DND-41 (cell line): Measurements from ENCODE around the gene TBC1D22A.
A peak's percentile ranks its signal among the peaks of the same experiment; 100 is the strongest.

ENCODE experiments used
- ATAC-seq: fragments of 200-7000 bp; cut with Tn5 transposase; 3 replicates; pipeline ENCODE4 v1.9.1; 2021; ENCODE audit warnings: low read depth; ENCODE audit not compliant: insufficient read depth
- DNase-seq: peaks from one replicate; pipeline ENCODE4 v3.0.0-alpha.2; 2020
- H2AFZ ChIP-seq: 2 replicates; pipeline ENCODE4 v1.6.0; 2012; ENCODE audit warnings: low read depth, low read length
- H3K27ac ChIP-seq: 2 replicates; pipeline ENCODE4 v1.5.1; 2012; ENCODE audit warnings: low read length, inconsistent platforms
- H3K27me3 ChIP-seq: fragments of 200-600 bp; sonication (generic); 2 replicates; pipeline ENCODE4 v1.6.0; 2012; ENCODE audit warnings: low read length, mild to moderate bottlenecking, inconsistent platforms; ENCODE audit not compliant: insufficient read depth, poor library complexity
- H3K36me3 ChIP-seq: 2 replicates; pipeline ENCODE4 v1.5.1; 2012; ENCODE audit warnings: low read length, inconsistent platforms; ENCODE audit not compliant: insufficient read depth
- H3K4me1 ChIP-seq: 2 replicates; pipeline ENCODE4 v1.5.1; 2012; ENCODE audit warnings: mild to moderate bottlenecking, low read length; ENCODE audit not compliant: insufficient read depth
- H3K4me2 ChIP-seq: 2 replicates; pipeline ENCODE4 v1.6.0; 2012; ENCODE audit warnings: mild to moderate bottlenecking, moderate library complexity, low read length, inconsistent platforms; ENCODE audit not compliant: insufficient read depth
- H3K4me3 ChIP-seq, 2 experiments: fragments of 200-600 bp in 1 of 2; shearing (Covaris generic) in 1 of 2; 2 replicates each; pipeline ENCODE4 v1.5.1; 2012 to 2016; ENCODE audit warnings: inconsistent platforms in 2 of 2, low read length in 2 of 2, mild to moderate bottlenecking in 2 of 2, low read depth in 1 of 2, moderate library complexity in 1 of 2
- H3K79me2 ChIP-seq: 2 replicates; pipeline ENCODE4 v1.6.0; 2012; ENCODE audit warnings: low read length, inconsistent platforms; ENCODE audit not compliant: insufficient read depth
- H3K9ac ChIP-seq: 2 replicates; pipeline ENCODE4 v1.6.0; 2012; ENCODE audit warnings: low read depth, mild to moderate bottlenecking, inconsistent platforms, low read length, moderate library complexity
- H3K9me3 ChIP-seq: 2 replicates; pipeline ENCODE4 v1.5.1; 2012; ENCODE audit warnings: low read length, moderate library complexity, mild to moderate bottlenecking, inconsistent platforms; ENCODE audit not compliant: insufficient read depth, severe bottlenecking
- H4K20me1 ChIP-seq: 2 replicates; pipeline ENCODE4 v1.6.0; 2012; ENCODE audit warnings: low read length; ENCODE audit not compliant: insufficient read depth
- CTCF ChIP-seq: IDR thresholded peaks from 2 replicates; pipeline ENCODE4 v1.5.1; 2012; ENCODE audit warnings: borderline replicate concordance, low read length, moderate library complexity, mild to moderate bottlenecking; ENCODE audit not compliant: poor library complexity, severe bottlenecking; ENCODE audit errors: extremely low read depth
- EZH2 ChIP-seq: IDR thresholded peaks from 3 replicates; pipeline ENCODE4 v1.6.1; 2012; ENCODE audit warnings: borderline replicate concordance, low read depth, mild to moderate bottlenecking, moderate library complexity, low read length, inconsistent platforms; ENCODE audit not compliant: severe bottlenecking

TBC1D22A gene

GRCh38 chr22:47129902-47130635 lies 367.6 kb downstream of the TBC1D22A start:
- Histone ChIP-seq H2AFZ (no peak overlapping the region), H3K27me3 (no peaks in the 10 kb centered on the region), H3K4me3 (no peak overlapping the region), H3K9me3 (no peaks in the 10 kb centered on the region), H3K36me3 (no peaks in the 10 kb centered on the region), H3K27ac (no peak overlapping the region), H4K20me1 (peaks cover 9% of the 10 kb centered on the region; the same call in 1 of the 2 replicates), H3K4me1 (no peaks in the 10 kb centered on the region), H3K9ac (no peak overlapping the region), H3K79me2 (no peaks in the 10 kb centered on the region), H3K4me2 (no peak overlapping the region)
- TF ChIP-seq EZH2: no peak
- TF ChIP-seq CTCF: no peak
- DNase-seq (no peak), ATAC-seq (0 out of 3 replicates have a peak, but pooled peaks have one; percentile 29)

- Histone ChIP-seq H3K79me2 (no peaks in the 10 kb centered on the region), H3K9ac (no peak overlapping the region), H3K4me3 (no peak overlapping the region), H3K27ac (no peak overlapping the region), H3K4me2 (no peak overlapping the region), H3K4me1 (no peaks in the 10 kb centered on the region), H4K20me1 (peaks cover 9% of the 10 kb centered on the region; the same call in 1 of the 2 replicates), H3K27me3 (no peaks in the 10 kb centered on the region), H3K9me3 (no peaks in the 10 kb centered on the region), H3K36me3 (no peaks in the 10 kb centered on the region), H2AFZ (no peak overlapping the region)
- no peak for DNase-seq
- ATAC-seq: no peak
- TF ChIP-seq EZH2 (no peak), CTCF (no peak)
These were observed 368.6 kb downstream of the TBC1D22A start for GRCh38 chr22:47130883-47131631.

- Histone ChIP-seq H3K27me3 (no peaks in the 10 kb centered on the region), H3K79me2 (no peaks in the 10 kb centered on the region), H2AFZ (no peak overlapping the region), H3K36me3 (no peaks in the 10 kb centered on the region), H3K4me3 (no peak overlapping the region), H3K27ac (no peak overlapping the region), H3K4me2 (no peak overlapping the region), H3K9ac (no peak overlapping the region), H4K20me1 (peaks cover 9% of the 10 kb centered on the region; the same call in 1 of the 2 replicates), H3K4me1 (no peaks in the 10 kb centered on the region), H3K9me3 (no peaks in the 10 kb centered on the region)
- ATAC-seq (no peak), DNase-seq (no peak)
- TF ChIP-seq CTCF (no peak), EZH2 (no peak)
These were observed 369.4 kb downstream of the TBC1D22A start for GRCh38 chr22:47131632-47132427.
